SK-N-SH treated with all-trans-retinoic acid at 6 μM for 48 hours (cell line): ENCODE measurements around the gene OGFOD3.
"Not testable (repeated sequence)": the region's sequence is repeated elsewhere in the genome, so short reads cannot be mapped to it uniquely, and the experiment has no call there.

Experiments
- ARNTL ChIP-seq: fragments of 450-650 bp; formaldehyde crosslinking; IDR thresholded peaks from 2 replicates; pipeline ENCODE4 v1.5.0; 2020; ENCODE audit warnings: low read depth, mild to moderate bottlenecking, moderate library complexity, borderline replicate concordance
- CREB5 ChIP-seq: fragments of 250-450 bp; sonication (Bioruptor Pico); IDR thresholded peaks from 2 replicates; pipeline ENCODE4 v1.5.1; 2020; ENCODE audit warnings: low read depth, mild to moderate bottlenecking, moderate library complexity
- CSDC2 ChIP-seq: fragments of 250-450 bp; sonication (Bioruptor Pico); IDR thresholded peaks from 2 replicates; pipeline ENCODE4 v1.5.0; 2020; ENCODE audit warnings: mild to moderate bottlenecking, moderate library complexity
- CSRNP3 ChIP-seq: fragments of 250-450 bp; sonication (Bioruptor Pico); IDR thresholded peaks from 2 replicates; pipeline ENCODE4 v1.5.1; 2021; ENCODE audit warnings: mild to moderate bottlenecking, moderate library complexity
- ESRRG ChIP-seq: fragments of 250-450 bp; sonication (Bioruptor Pico); IDR thresholded peaks from 2 replicates; pipeline ENCODE4 v1.6.1; 2021; ENCODE audit warnings: mild to moderate bottlenecking
- ISL1 ChIP-seq: fragments of 250-450 bp; sonication (Bioruptor Pico); IDR thresholded peaks from 2 replicates; pipeline ENCODE4 v2.1.2; 2022; ENCODE audit warnings: mild to moderate bottlenecking, moderate library complexity
- RARB ChIP-seq: fragments of 250-450 bp; sonication (Bioruptor Pico); IDR thresholded peaks from 2 replicates; pipeline ENCODE4 v1.8.0; 2021; ENCODE audit warnings: mild to moderate bottlenecking, moderate library complexity
- SNAI2 ChIP-seq: fragments of 250-450 bp; sonication (Bioruptor Pico); IDR thresholded peaks from 2 replicates; pipeline ENCODE4 v1.5.0; 2020; ENCODE audit warnings: mild to moderate bottlenecking, moderate library complexity
- TOX ChIP-seq: fragments of 250-450 bp; sonication (Bioruptor Pico); IDR thresholded peaks from 2 replicates; pipeline ENCODE4 v1.8.0; 2021; ENCODE audit warnings: mild to moderate bottlenecking, moderate library complexity, borderline replicate concordance
- TSHZ2 ChIP-seq: fragments of 250-450 bp; sonication (Bioruptor Pico); IDR thresholded peaks from 2 replicates; pipeline ENCODE4 v1.5.0; 2020; ENCODE audit warnings: mild to moderate bottlenecking, moderate library complexity
- ZFP3 ChIP-seq: fragments of 250-450 bp; sonication (Bioruptor Pico); IDR thresholded peaks from 2 replicates; pipeline ENCODE4 v1.5.0; 2020; ENCODE audit warnings: mild to moderate bottlenecking, moderate library complexity
- ZFP30 ChIP-seq: fragments of 450-650 bp; formaldehyde crosslinking; IDR thresholded peaks from 2 replicates; pipeline ENCODE4 v1.5.0; 2022; ENCODE audit warnings: mild to moderate bottlenecking, moderate library complexity
- ZNF565 ChIP-seq: fragments of 450-650 bp; formaldehyde crosslinking; conservative IDR thresholded peaks from 2 replicates; pipeline ENCODE4 v1.5.0; 2020; ENCODE audit warnings: low read depth, mild to moderate bottlenecking, moderate library complexity
- TF ChIP-seq, protein P1 (sequence below): fragments of 250-450 bp; sonication (Bioruptor Pico); IDR thresholded peaks from 2 replicates; pipeline ENCODE4 v1.8.0; 2020; ENCODE audit warnings: mild to moderate bottlenecking, moderate library complexity, borderline replicate concordance

GRCh38 chr17:82381703-82382009 is 36.7 kb downstream of the OGFOD3 start:
- not testable (repeated sequence) for TF ChIP-seq ZNF565 (CRISPR knock-in tag); RARB (CRISPR knock-in tag); ZFP30 (CRISPR knock-in tag); CREB5 (CRISPR knock-in tag); ZFP3 (CRISPR knock-in tag); CSRNP3 (CRISPR knock-in tag); ISL1 (CRISPR knock-in tag); SNAI2 (CRISPR knock-in tag); TOX; CSDC2 (CRISPR knock-in tag); ARNTL; ESRRG (CRISPR knock-in tag); TSHZ2
- TF ChIP-seq, protein P1, sequence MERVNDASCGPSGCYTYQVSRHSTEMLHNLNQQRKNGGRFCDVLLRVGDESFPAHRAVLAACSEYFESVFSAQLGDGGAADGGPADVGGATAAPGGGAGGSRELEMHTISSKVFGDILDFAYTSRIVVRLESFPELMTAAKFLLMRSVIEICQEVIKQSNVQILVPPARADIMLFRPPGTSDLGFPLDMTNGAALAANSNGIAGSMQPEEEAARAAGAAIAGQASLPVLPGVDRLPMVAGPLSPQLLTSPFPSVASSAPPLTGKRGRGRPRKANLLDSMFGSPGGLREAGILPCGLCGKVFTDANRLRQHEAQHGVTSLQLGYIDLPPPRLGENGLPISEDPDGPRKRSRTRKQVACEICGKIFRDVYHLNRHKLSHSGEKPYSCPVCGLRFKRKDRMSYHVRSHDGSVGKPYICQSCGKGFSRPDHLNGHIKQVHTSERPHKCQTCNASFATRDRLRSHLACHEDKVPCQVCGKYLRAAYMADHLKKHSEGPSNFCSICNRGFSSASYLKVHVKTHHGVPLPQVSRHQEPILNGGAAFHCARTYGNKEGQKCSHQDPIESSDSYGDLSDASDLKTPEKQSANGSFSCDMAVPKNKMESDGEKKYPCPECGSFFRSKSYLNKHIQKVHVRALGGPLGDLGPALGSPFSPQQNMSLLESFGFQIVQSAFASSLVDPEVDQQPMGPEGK (CRISPR knock-in tag): not testable (repeated sequence)
